ENCODE measurements around the gene PNCK. TPM values are rescaled to one million over a fixed set of nuclear protein-coding genes. Genes with fewer than 3 reads are reported as not detected.
"Not testable (repeated sequence)": the region's sequence is repeated elsewhere in the genome, so short reads cannot be mapped to it uniquely, and the experiment has no call there.

PNCK gene
- total and polyA plus RNA-seq, 2 of the 13 experiments (the other 11 are each of a cell fraction or from before 2014, with no cell fraction given): 33.1 TPM; not detected in 1

- in situ Hi-C loops (cut with HindIII; ENCODE audit: extremely low pct_ligation_motif_present, low pct_unique_long_range_greater_than_20kb); H2AFZ ChIP-seq (ENCODE audit: low read length); H3K9me3 ChIP-seq (ENCODE audit: low read length); BruUV-seq (replicated peaks); ATAC-seq; POLR2A ChIA-PET; CTCF ChIA-PET (ENCODE audit: low intra/inter-chr PET ratio, low total read pairs); H3K27ac ChIP-seq (ENCODE audit: extremely low read length, insufficient read depth, low read length); H3K36me3 ChIP-seq (replicated peaks in 1 of 2; ENCODE audit: control insufficient read depth in 1 of 2, insufficient read depth in 2 of 2, low read length in 2 of 2); H3K27me3 ChIP-seq (ENCODE audit: control insufficient read depth in 1 of 2, insufficient read depth in 2 of 2, low read length in 2 of 2); DNase-seq (ENCODE audit: low spot score); intact Hi-C loops (cut with micrococcal nuclease; ENCODE audit: unreplicated experiment); FAIRE-seq: not testable (repeated sequence)
- TF ChIP-seq ZNF263 (CRISPR knock-in tag; IDR thresholded peaks at IDR 0.05): peak; percentile 48; the same call in 1 of the 2 replicates
- TF ChIP-seq RBFOX2 (IDR thresholded peaks at IDR 0.05; ENCODE audit: low read depth, low read length): peak; percentile 79
- TF ChIP-seq ZC3H13 (CRISPR knock-in tag; IDR thresholded peaks at IDR 0.05): peak; percentile 19; the same call in 1 of the 2 replicates
- peak; percentile 25 for TF ChIP-seq AGO1 (IDR thresholded peaks at IDR 0.05; ENCODE audit: low read depth, low read length, poor library complexity, severe bottlenecking)
- peaks cover 24% of the 10 kb centered on the region; the same call in 1 of the 2 replicates for H3K4me1 ChIP-seq (ENCODE audit: insufficient read depth, low read length)
- H3K4me2 ChIP-seq (ENCODE audit: low read depth, low read length): peak overlapping the region; percentile 75; the same call in 1 of the 2 replicates
- peak overlapping the region; percentile 22; the same call in 1 of the 2 replicates for H3K9ac ChIP-seq (ENCODE audit: insufficient read depth, low read depth, low read length)
- H4K20me1 ChIP-seq (ENCODE audit: insufficient read depth, low read length): peaks cover 22% of the 10 kb centered on the region
- H3K4me3 ChIP-seq (replicated peaks in 1 of 3; ENCODE audit: insufficient read depth in 1 of 3, low read depth in 2 of 3, low read length in 3 of 3): peak overlapping the region in 2 of 3 experiments; percentile 68 to 74; a peak in 3 of 6 replicates
- WGBS (ENCODE audit: low lambda C conversion rate): 100% methylated on average over 3 of the region's 21 CpGs
- H3K79me2 ChIP-seq (ENCODE audit: insufficient read depth, low read length): peaks cover 15% of the 10 kb centered on the region
Measured at GRCh38 chrX:153691032-153691827, 17.6 kb upstream of the PNCK start.

GRCh38 chrX:153690466-153690865 is 16.9 kb upstream of the PNCK start:
- POLR2A ChIA-PET: no interaction called here
- ATAC-seq (no peak), DNase-seq (ENCODE audit: low spot score) (no peak), FAIRE-seq (no peak)
- Histone ChIP-seq H3K27ac (ENCODE audit: extremely low read length, insufficient read depth, low read length) (no peak overlapping the region), H3K9me3 (ENCODE audit: low read length) (no peaks in the 10 kb centered on the region), H3K79me2 (ENCODE audit: insufficient read depth, low read length) (peaks cover 18% of the 10 kb centered on the region), H3K4me1 (ENCODE audit: insufficient read depth, low read length) (peaks cover 24% of the 10 kb centered on the region; the same call in 1 of the 2 replicates), H3K36me3 (replicated peaks in 1 of 2; ENCODE audit: control insufficient read depth in 1 of 2, insufficient read depth in 2 of 2, low read length in 2 of 2) (peaks cover 0 to 3% of the 10 kb centered on the region in 2 experiments; a peak in 2 of 5 replicates), H3K4me2 (ENCODE audit: low read depth, low read length) (peak overlapping the region; percentile 75), H3K9ac (ENCODE audit: insufficient read depth, low read depth, low read length) (peak overlapping the region; percentile 64; the same call in 1 of the 2 replicates), H3K27me3 (ENCODE audit: control insufficient read depth in 1 of 2, insufficient read depth in 2 of 2, low read length in 2 of 2) (no peaks in the 10 kb centered on the region), H2AFZ (ENCODE audit: low read length) (no peak overlapping the region), H3K4me3 (replicated peaks in 1 of 3; ENCODE audit: insufficient read depth in 1 of 3, low read depth in 2 of 3, low read length in 3 of 3) (peak overlapping the region in 2 of 3 experiments; percentile 68 to 74; a peak in 4 of 6 replicates), H4K20me1 (ENCODE audit: insufficient read depth, low read length) (peaks cover 22% of the 10 kb centered on the region)
- 40% methylated on average over 1 of the region's 14 CpGs for WGBS (ENCODE audit: low lambda C conversion rate)
- intact Hi-C loops (cut with micrococcal nuclease; ENCODE audit: unreplicated experiment): no loop called here
- CTCF ChIA-PET (ENCODE audit: low intra/inter-chr PET ratio, low total read pairs): no interaction called here
- in situ Hi-C loops (cut with HindIII; ENCODE audit: extremely low pct_ligation_motif_present, low pct_unique_long_range_greater_than_20kb): no loop called here
- BruUV-seq (replicated peaks): no TSS peak
- TF ChIP-seq MAX (IDR thresholded peaks at IDR 0.05): no peak
- no peak for TF ChIP-seq NCOA1 (CRISPR knock-in tag; IDR thresholded peaks at IDR 0.05)
- TF ChIP-seq TARDBP (CRISPR knock-in tag; IDR thresholded peaks at IDR 0.05): no peak
- no peak for TF ChIP-seq POGK (CRISPR knock-in tag; conservative IDR thresholded peaks at IDR 0.05)
- TF ChIP-seq MBD4 (IDR thresholded peaks at IDR 0.05; ENCODE audit: borderline replicate concordance, low read length): no peak
- TF ChIP-seq ZNF672 (CRISPR knock-in tag; IDR thresholded peaks at IDR 0.05): no peak
- no peak for TF ChIP-seq ETS1 (CRISPR knock-in tag; IDR thresholded peaks at IDR 0.05)
- no peak for TF ChIP-seq HHEX (CRISPR knock-in tag; IDR thresholded peaks at IDR 0.05)
- no peak for TF ChIP-seq ZNF446 (CRISPR knock-in tag; IDR thresholded peaks at IDR 0.05)
- TF ChIP-seq U2AF1 (optimal IDR thresholded peaks at IDR 0.05; ENCODE audit: low read depth, low read length): no peak
- no peak for TF ChIP-seq ZNF138 (CRISPR knock-in tag; IDR thresholded peaks at IDR 0.05; ENCODE audit: low read depth)

Measured in HepG2 (cell line).